ENCODE data around the gene GALNS.

The GALNS gene

DNA sequence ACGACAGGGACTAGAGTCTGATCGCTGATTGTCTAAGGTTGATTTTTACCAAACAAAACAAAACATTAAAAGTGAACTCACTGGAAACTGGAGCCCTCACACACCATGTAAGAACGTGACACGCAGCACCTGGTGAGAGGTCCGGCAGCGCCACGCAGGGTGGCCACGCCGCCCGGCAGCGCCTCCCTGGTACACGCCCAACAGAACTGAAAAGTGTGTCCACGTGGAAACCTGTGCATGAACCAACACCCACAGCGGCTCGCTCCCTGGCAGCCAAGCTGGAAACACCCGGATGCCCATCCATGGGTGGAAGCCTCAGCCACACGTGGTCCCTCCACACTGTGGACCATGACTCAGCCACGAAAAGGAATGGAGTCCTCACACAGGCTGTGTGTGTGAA is 9.1 kb downstream of the GALNS start:
- Histone ChIP-seq H3K4me1 (ENCODE audit: control insufficient read depth, insufficient read depth, low read length) (no peaks in the 10 kb centered on the region), H3K4me3 (ENCODE audit: low read depth, low read length) (no peak overlapping the region), H3K27me3 (ENCODE audit: control insufficient read depth, insufficient read depth, low read length) (no peaks in the 10 kb centered on the region), H3K36me3 (ENCODE audit: control insufficient read depth, insufficient read depth, low read length) (no peaks in the 10 kb centered on the region), H3K9ac (ENCODE audit: low read depth, low read length) (no peak overlapping the region), H3K9me3 (ENCODE audit: control insufficient read depth, insufficient read depth, low read length) (no peaks in the 10 kb centered on the region)

GRCh38 chr16:88846088-88846487 is 10.7 kb downstream of the GALNS start:
- H3K9ac ChIP-seq (ENCODE audit: low read depth, low read length): no peak overlapping the region
- no peak overlapping the region for H3K4me3 ChIP-seq (ENCODE audit: low read depth, low read length)
- no peaks in the 10 kb centered on the region for H3K27me3 ChIP-seq (ENCODE audit: control insufficient read depth, insufficient read depth, low read length)
- no peaks in the 10 kb centered on the region for H3K4me1 ChIP-seq (ENCODE audit: control insufficient read depth, insufficient read depth, low read length)
- no peaks in the 10 kb centered on the region for H3K36me3 ChIP-seq (ENCODE audit: control insufficient read depth, insufficient read depth, low read length)
- H3K9me3 ChIP-seq (ENCODE audit: control insufficient read depth, insufficient read depth, low read length): no peaks in the 10 kb centered on the region

DNA sequence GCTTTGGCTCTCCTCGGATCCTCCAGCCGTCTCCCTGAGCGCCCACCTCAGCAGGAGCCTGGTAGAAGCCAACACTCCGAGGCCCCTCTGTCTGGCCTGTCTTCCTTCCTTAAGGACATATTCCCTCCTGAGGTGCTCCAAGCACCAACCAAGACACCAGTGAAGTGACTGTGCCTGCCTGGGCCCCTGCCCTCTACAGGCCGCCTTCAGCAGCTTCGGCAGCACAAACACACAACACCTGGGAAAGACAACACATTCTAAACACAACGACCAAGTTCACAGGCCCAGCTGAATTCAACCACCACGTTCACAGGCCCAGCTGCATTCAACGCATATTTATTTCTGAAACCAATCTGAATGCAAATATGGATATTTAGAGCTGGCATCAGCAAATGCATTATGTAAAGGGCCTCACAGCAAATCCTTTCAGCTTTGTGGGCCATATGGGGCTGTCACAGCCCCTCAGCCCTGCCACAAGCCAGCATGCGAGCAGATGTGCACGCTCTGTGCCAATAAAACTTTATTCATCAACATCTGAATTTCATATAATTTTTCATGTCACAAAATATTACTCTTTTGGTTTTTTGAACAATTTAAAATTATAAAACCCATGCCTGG is 12.2 kb downstream of the GALNS start:
- Histone ChIP-seq H3K36me3 (ENCODE audit: control insufficient read depth, insufficient read depth, low read length) (peaks cover 3% of the 10 kb centered on the region), H3K4me3 (ENCODE audit: low read depth, low read length) (no peak overlapping the region), H3K9me3 (ENCODE audit: control insufficient read depth, insufficient read depth, low read length) (no peaks in the 10 kb centered on the region), H3K27me3 (ENCODE audit: control insufficient read depth, insufficient read depth, low read length) (no peaks in the 10 kb centered on the region), H3K4me1 (ENCODE audit: control insufficient read depth, insufficient read depth, low read length) (no peaks in the 10 kb centered on the region), H3K9ac (ENCODE audit: low read depth, low read length) (no peak overlapping the region)

DNA sequence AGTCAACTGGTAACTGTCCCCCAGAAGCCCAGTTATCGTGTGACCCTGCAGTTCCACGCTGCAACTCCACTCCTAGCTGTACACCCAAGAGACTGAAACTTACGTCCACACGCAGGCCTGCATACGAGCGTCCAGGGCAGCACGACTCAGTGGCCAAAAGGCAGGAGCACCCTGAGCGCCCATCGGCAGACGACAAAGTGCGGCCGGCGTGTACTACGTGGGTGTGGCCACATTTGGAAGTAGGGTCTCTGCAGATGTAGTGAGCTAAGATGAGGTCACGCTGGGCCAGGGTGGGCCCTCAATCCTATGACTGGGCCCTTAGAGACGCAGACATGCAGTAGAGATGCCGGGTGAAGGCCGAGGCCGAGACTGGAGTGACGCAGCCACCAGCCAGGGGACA is 13.5 kb downstream of the GALNS start:
- Histone ChIP-seq H3K4me3 (ENCODE audit: low read depth, low read length) (no peak overlapping the region), H3K36me3 (ENCODE audit: control insufficient read depth, insufficient read depth, low read length) (peaks cover 3% of the 10 kb centered on the region), H3K4me1 (ENCODE audit: control insufficient read depth, insufficient read depth, low read length) (no peaks in the 10 kb centered on the region), H3K9ac (ENCODE audit: low read depth, low read length) (no peak overlapping the region), H3K9me3 (ENCODE audit: control insufficient read depth, insufficient read depth, low read length) (no peaks in the 10 kb centered on the region), H3K27me3 (ENCODE audit: control insufficient read depth, insufficient read depth, low read length) (no peaks in the 10 kb centered on the region)

DNA sequence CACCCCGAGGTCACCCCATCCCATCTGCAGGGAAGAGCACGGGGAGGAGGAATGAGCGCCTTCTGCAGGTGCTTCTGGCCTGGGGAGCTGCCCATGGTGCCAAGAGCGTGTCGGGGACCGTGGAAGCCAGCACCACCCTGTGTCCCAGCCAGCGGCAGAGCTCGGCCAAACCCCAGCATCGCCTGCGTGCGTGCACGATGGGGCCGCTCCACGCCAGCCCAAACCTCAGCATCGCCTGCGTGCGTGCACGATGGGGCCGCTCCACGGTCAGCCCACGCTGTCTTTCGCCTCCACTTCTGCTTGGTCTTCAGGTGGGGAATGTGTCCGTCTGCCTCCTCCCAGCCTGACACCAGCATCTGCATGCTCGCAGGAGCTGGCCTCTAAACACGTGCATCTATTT is 13.9 kb downstream of the GALNS start:
- Histone ChIP-seq H3K36me3 (ENCODE audit: control insufficient read depth, insufficient read depth, low read length) (peaks cover 3% of the 10 kb centered on the region), H3K9ac (ENCODE audit: low read depth, low read length) (no peak overlapping the region), H3K9me3 (ENCODE audit: control insufficient read depth, insufficient read depth, low read length) (no peaks in the 10 kb centered on the region), H3K4me3 (ENCODE audit: low read depth, low read length) (no peak overlapping the region), H3K27me3 (ENCODE audit: control insufficient read depth, insufficient read depth, low read length) (no peaks in the 10 kb centered on the region), H3K4me1 (ENCODE audit: control insufficient read depth, insufficient read depth, low read length) (no peaks in the 10 kb centered on the region)

GRCh38 chr16:88842308-88842756 is 14.4 kb downstream of the GALNS start:
- H3K27me3 ChIP-seq (ENCODE audit: control insufficient read depth, insufficient read depth, low read length): no peaks in the 10 kb centered on the region
- no peaks in the 10 kb centered on the region for H3K9me3 ChIP-seq (ENCODE audit: control insufficient read depth, insufficient read depth, low read length)
- no peaks in the 10 kb centered on the region for H3K4me1 ChIP-seq (ENCODE audit: control insufficient read depth, insufficient read depth, low read length)
- H3K36me3 ChIP-seq (ENCODE audit: control insufficient read depth, insufficient read depth, low read length): peaks cover 3% of the 10 kb centered on the region
- H3K9ac ChIP-seq (ENCODE audit: low read depth, low read length): no peak overlapping the region
- no peak overlapping the region for H3K4me3 ChIP-seq (ENCODE audit: low read depth, low read length)

GRCh38 chr16:88841521-88842307 is 15.0 kb downstream of the GALNS start:
- peaks cover 3% of the 10 kb centered on the region for H3K36me3 ChIP-seq (ENCODE audit: control insufficient read depth, insufficient read depth, low read length)
- no peaks in the 10 kb centered on the region for H3K27me3 ChIP-seq (ENCODE audit: control insufficient read depth, insufficient read depth, low read length)
- H3K4me3 ChIP-seq (ENCODE audit: low read depth, low read length): no peak overlapping the region
- H3K9ac ChIP-seq (ENCODE audit: low read depth, low read length): no peak overlapping the region
- H3K9me3 ChIP-seq (ENCODE audit: control insufficient read depth, insufficient read depth, low read length): no peaks in the 10 kb centered on the region
- H3K4me1 ChIP-seq (ENCODE audit: control insufficient read depth, insufficient read depth, low read length): no peaks in the 10 kb centered on the region

GRCh38 chr16:88840600-88841215 is 16.0 kb downstream of the GALNS start:
- Histone ChIP-seq H3K36me3 (ENCODE audit: control insufficient read depth, insufficient read depth, low read length) (peaks cover 5% of the 10 kb centered on the region), H3K4me3 (ENCODE audit: low read depth, low read length) (no peak overlapping the region), H3K9ac (ENCODE audit: low read depth, low read length) (no peak overlapping the region), H3K27me3 (ENCODE audit: control insufficient read depth, insufficient read depth, low read length) (no peaks in the 10 kb centered on the region), H3K4me1 (ENCODE audit: control insufficient read depth, insufficient read depth, low read length) (no peaks in the 10 kb centered on the region), H3K9me3 (ENCODE audit: control insufficient read depth, insufficient read depth, low read length) (no peaks in the 10 kb centered on the region)

DNA sequence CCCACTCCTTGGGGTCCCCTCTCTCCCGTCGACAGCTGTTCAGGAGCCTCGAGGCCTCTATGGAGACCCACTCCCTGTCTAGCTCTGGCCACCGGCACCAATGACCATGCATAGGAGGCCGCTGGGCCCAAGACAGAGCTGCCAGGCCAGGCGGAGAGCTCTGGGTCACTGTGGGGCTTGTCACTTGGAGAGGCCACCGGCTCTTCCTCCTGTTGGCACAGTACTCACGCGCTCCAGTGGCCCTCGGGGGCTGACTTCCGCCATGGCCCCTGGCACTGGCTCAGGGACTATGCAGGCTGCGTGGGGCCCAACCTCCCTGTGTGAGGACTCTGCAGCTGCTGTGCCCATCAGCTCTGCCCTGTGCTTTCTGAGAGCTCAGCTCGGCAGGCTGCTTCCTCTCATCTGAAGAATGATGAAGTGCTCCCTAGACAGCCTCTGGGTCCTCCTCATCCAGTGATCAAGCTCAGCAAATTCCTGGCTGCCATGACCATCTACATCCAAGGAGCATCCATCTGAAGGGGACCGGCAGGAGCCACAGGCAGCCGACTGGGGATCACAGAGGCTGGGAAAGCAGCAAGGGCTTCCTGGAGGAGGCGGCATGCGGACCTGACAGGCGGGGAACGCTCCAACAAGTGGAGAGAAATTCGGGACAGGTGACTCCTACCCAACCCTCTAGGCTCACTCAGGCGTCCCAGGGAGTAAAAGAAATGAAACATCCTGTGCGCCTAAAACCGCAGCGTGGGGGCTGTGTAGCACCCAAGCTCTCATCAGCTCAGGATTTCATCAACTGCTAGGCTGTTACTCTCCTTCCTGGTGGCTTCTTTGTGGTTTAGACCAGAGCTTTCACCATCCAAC is 16.8 kb downstream of the GALNS start:
- no peaks in the 10 kb centered on the region for H3K9me3 ChIP-seq (ENCODE audit: control insufficient read depth, insufficient read depth, low read length)
- H3K36me3 ChIP-seq (ENCODE audit: control insufficient read depth, insufficient read depth, low read length): peaks cover 10% of the 10 kb centered on the region
- H3K9ac ChIP-seq (ENCODE audit: low read depth, low read length): no peak overlapping the region
- H3K27me3 ChIP-seq (ENCODE audit: control insufficient read depth, insufficient read depth, low read length): no peaks in the 10 kb centered on the region
- H3K4me1 ChIP-seq (ENCODE audit: control insufficient read depth, insufficient read depth, low read length): no peaks in the 10 kb centered on the region
- no peak overlapping the region for H3K4me3 ChIP-seq (ENCODE audit: low read depth, low read length)

DNA sequence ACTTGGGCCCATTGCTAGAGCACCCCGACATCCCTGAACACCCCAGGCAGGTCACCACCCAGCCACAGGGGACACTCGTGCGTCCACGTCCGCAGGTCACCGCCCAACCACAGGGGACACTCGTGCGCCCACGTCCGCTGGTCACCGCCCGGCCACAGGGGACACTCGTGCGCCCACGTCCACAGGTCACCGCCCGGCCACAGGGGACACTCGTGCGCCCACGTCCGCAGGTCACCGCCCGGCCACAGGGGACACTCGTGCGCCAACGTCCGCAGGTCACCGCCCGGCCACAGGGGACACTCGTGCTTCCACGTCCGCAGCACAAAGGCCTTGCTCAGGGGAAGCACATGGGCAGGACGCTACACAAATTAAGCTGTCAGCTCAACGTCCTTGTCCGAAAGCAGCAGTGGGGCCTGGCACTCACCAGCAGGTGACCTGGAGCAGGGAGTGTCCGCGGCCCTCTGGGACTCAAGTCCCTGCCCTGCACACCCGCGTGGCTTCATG is 17.7 kb downstream of the GALNS start:
- no peaks in the 10 kb centered on the region for H3K27me3 ChIP-seq (ENCODE audit: control insufficient read depth, insufficient read depth, low read length)
- H3K4me1 ChIP-seq (ENCODE audit: control insufficient read depth, insufficient read depth, low read length): no peaks in the 10 kb centered on the region
- H3K36me3 ChIP-seq (ENCODE audit: control insufficient read depth, insufficient read depth, low read length): peaks cover 12% of the 10 kb centered on the region
- H3K9me3 ChIP-seq (ENCODE audit: control insufficient read depth, insufficient read depth, low read length): no peaks in the 10 kb centered on the region
- H3K4me3 ChIP-seq (ENCODE audit: low read depth, low read length): no peak overlapping the region
- no peak overlapping the region for H3K9ac ChIP-seq (ENCODE audit: low read depth, low read length)

- Histone ChIP-seq H3K9me3 (ENCODE audit: control insufficient read depth, insufficient read depth, low read length) (no peaks in the 10 kb centered on the region), H3K4me3 (ENCODE audit: low read depth, low read length) (no peak overlapping the region), H3K4me1 (ENCODE audit: control insufficient read depth, insufficient read depth, low read length) (no peaks in the 10 kb centered on the region), H3K9ac (ENCODE audit: low read depth, low read length) (no peak overlapping the region), H3K27me3 (ENCODE audit: control insufficient read depth, insufficient read depth, low read length) (no peaks in the 10 kb centered on the region), H3K36me3 (ENCODE audit: control insufficient read depth, insufficient read depth, low read length) (peaks cover 12% of the 10 kb centered on the region)
Measured at GRCh38 chr16:88838566-88838965, 18.2 kb downstream of the GALNS start.
